Measurements from ENCODE around the gene MRPS24. TPM values are rescaled to one million over a fixed set of nuclear protein-coding genes. Genes with fewer than 3 reads are reported as not detected.
A peak's percentile ranks its signal among the peaks of the same experiment; 100 is the strongest.

Gene MRPS24
- total RNA-seq (ENCODE audit: low replicate concordance): 54.6 and 60.6 TPM in 2 replicates

DNA sequence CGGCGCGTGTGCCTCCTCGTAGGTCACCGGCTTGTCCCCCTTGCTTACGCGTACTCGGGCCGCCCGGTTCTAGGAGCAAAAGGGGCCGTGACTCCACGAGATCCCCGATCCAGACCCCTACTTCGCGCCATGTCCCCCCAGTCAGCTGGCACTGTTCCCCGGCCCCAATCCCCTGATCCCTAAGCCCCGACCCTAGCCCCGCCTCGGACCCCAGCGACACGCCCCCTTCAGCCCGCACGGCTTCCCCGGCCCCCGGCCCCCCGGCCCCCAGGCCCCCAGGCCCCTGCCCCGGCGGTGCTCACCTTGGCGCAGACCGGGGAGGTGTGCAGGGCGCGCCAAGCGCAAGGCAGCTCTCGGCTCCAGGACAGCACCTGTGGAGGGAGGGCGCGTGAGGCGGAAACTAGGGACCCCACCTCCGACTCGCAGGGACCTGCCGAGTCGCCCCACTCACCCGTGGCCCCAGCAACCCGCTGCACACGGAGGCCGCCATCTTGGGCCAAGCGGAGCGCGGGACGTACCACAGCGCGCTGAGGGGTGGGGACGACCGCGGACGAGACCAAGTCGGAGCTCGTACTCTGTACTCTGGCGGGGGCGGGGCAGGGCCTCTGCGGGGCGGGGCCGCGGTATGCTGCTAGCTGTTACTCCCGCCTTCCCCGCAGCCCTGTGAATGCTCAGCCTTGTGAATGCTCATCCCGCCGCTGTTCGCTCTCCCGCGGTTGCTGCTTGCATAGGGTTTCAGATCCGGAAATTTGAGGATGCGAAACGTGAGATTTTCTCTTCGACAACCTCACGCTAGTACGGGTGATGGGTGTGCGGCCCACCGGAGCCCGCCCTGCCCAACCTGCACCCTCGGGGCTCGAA is at the start of gene MRPS24:
TSS of gene MRPS24 (minus strand) at position 512 of the 861 bp plus-strand sequence. CDS start at position 490, 22 bp downstream.
- H3K9me3 ChIP-seq (ENCODE audit: low read depth): no peaks in the 10 kb centered on the region
- H3K4me3 ChIP-seq: peak within 1 kb of the TSS; percentile 71
- no peak within 1 kb of the TSS for H3K27ac ChIP-seq
- H3K36me3 ChIP-seq: no peaks in the 10 kb centered on the region
- H3K9me3 Mint-ChIP-seq: no peaks in the 10 kb centered on the region
- peak within 1 kb of the TSS; percentile 95 for H3K27ac Mint-ChIP-seq
- H3K27me3 Mint-ChIP-seq (ENCODE audit: insufficient read depth, low read depth): peaks cover 12% of the 10 kb centered on the region
- peak within 1 kb of the TSS; percentile 86 for H2AFZ ChIP-seq (replicated peaks)
- peak within 1 kb of the TSS; percentile 76 for H3K4me2 ChIP-seq
- H4K20me1 ChIP-seq (ENCODE audit: low read depth): no peaks in the 10 kb centered on the region
- H3K9ac ChIP-seq: peak within 1 kb of the TSS; percentile 56
- peaks cover 6% of the 10 kb centered on the region for H3K27me3 ChIP-seq
- H3K4me1 Mint-ChIP-seq: peaks cover 21% of the 10 kb centered on the region
- H3K4me1 ChIP-seq: peaks cover 4% of the 10 kb centered on the region
- peaks cover 8% of the 10 kb centered on the region for H3F3A ChIP-seq (ENCODE audit: low read depth)
- H3K79me2 ChIP-seq (ENCODE audit: low read depth): no peaks in the 10 kb centered on the region
- TF ChIP-seq, protein P1, sequence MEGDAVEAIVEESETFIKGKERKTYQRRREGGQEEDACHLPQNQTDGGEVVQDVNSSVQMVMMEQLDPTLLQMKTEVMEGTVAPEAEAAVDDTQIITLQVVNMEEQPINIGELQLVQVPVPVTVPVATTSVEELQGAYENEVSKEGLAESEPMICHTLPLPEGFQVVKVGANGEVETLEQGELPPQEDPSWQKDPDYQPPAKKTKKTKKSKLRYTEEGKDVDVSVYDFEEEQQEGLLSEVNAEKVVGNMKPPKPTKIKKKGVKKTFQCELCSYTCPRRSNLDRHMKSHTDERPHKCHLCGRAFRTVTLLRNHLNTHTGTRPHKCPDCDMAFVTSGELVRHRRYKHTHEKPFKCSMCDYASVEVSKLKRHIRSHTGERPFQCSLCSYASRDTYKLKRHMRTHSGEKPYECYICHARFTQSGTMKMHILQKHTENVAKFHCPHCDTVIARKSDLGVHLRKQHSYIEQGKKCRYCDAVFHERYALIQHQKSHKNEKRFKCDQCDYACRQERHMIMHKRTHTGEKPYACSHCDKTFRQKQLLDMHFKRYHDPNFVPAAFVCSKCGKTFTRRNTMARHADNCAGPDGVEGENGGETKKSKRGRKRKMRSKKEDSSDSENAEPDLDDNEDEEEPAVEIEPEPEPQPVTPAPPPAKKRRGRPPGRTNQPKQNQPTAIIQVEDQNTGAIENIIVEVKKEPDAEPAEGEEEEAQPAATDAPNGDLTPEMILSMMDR (IDR thresholded peaks at IDR 0.05): no peak
- TF ChIP-seq EZH2phosphoT487 (IDR thresholded peaks at IDR 0.05) (no peak), EZH2 (IDR thresholded peaks at IDR 0.05) (no peak)
- H3K4me3 Mint-ChIP-seq: peak within 1 kb of the TSS; percentile 84
- H3K36me3 Mint-ChIP-seq: peaks cover 16% of the 10 kb centered on the region
- DNase-seq (ENCODE audit: low spot score): peak; percentile 98

DNA sequence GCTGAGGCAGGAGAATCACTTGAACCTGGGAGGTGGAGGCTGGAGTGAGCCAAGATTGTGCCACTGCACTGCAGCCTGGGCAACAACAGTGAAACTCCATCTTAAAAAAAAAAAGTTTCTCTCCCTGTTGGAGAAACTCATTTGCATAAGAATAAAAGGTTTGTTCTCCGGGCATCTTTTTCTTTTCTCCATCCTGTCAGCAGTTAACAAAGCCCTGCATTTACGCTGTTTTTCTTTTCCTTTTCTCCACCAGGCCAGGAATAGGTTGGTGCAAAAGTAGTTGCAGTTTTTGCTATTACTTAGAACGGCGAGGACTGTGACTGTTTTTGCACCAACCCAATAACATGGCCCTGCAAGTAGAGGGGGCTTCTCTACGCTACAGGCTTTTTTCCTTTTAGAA is 46.6 kb upstream of the MRPS24 start:
- TF ChIP-seq, protein P1 (IDR thresholded peaks at IDR 0.05): no peak
- no peak for TF ChIP-seq EZH2 (IDR thresholded peaks at IDR 0.05)
- no peak for TF ChIP-seq EZH2phosphoT487 (IDR thresholded peaks at IDR 0.05)
- H3K36me3 ChIP-seq: no peaks in the 10 kb centered on the region
- Mint-ChIP-seq H3K36me3 (peaks cover 2% of the 10 kb centered on the region), H3K4me1 (peaks cover 7% of the 10 kb centered on the region), H3K4me3 (no peak overlapping the region), H3K27ac (no peak overlapping the region), H3K27me3 (ENCODE audit: insufficient read depth, low read depth) (peaks cover 5% of the 10 kb centered on the region), H3K9me3 (peaks cover 15% of the 10 kb centered on the region)
- H3K4me3 ChIP-seq: no peak overlapping the region
- H3K79me2 ChIP-seq (ENCODE audit: low read depth): no peaks in the 10 kb centered on the region
- no peaks in the 10 kb centered on the region for H3K27me3 ChIP-seq
- H3K4me1 ChIP-seq: no peaks in the 10 kb centered on the region
- no peaks in the 10 kb centered on the region for H4K20me1 ChIP-seq (ENCODE audit: low read depth)
- H3K9ac ChIP-seq: no peak overlapping the region
- H3K9me3 ChIP-seq (ENCODE audit: low read depth): no peaks in the 10 kb centered on the region
- H3K27ac ChIP-seq: no peak overlapping the region
- H3K4me2 ChIP-seq: no peak overlapping the region
- H3F3A ChIP-seq (ENCODE audit: low read depth): no peaks in the 10 kb centered on the region
- H2AFZ ChIP-seq (replicated peaks): no peak overlapping the region
- peak; percentile 11 for DNase-seq (ENCODE audit: low spot score)

DNA sequence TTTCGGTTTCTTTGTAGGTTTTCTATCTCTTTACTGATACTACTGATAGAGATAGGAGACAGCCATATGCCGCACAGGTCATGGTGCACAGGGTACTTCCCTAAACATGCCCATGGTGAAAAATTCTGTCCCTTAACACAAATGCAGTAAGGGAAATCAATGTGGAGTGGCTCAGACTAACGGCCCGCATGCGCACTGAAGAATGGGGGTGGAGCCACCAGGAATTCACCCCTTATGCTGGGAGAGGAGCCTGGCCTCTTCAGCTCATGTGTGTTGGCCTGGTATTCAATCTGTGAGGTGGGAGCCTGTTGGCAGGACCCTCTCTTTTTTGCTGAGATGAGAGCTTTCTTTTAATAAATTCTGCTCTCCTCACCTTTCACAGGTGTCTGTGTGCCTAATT is 45.5 kb upstream of the MRPS24 start:
- H3K27ac Mint-ChIP-seq: no peak overlapping the region
- no peak overlapping the region for H2AFZ ChIP-seq (replicated peaks)
- peaks cover 5% of the 10 kb centered on the region for H3K27me3 Mint-ChIP-seq (ENCODE audit: insufficient read depth, low read depth)
- peaks cover 15% of the 10 kb centered on the region for H3K9me3 Mint-ChIP-seq
- H4K20me1 ChIP-seq (ENCODE audit: low read depth): no peaks in the 10 kb centered on the region
- H3K36me3 ChIP-seq: no peaks in the 10 kb centered on the region
- H3K4me2 ChIP-seq: no peak overlapping the region
- no peaks in the 10 kb centered on the region for H3K27me3 ChIP-seq
- TF ChIP-seq EZH2 (IDR thresholded peaks at IDR 0.05) (no peak), EZH2phosphoT487 (IDR thresholded peaks at IDR 0.05) (no peak)
- TF ChIP-seq, protein P1 (IDR thresholded peaks at IDR 0.05): no peak
- peaks cover 2% of the 10 kb centered on the region for H3K36me3 Mint-ChIP-seq
- peaks cover 7% of the 10 kb centered on the region for H3K4me1 Mint-ChIP-seq
- no peak overlapping the region for H3K4me3 Mint-ChIP-seq
- H3K27ac ChIP-seq: no peak overlapping the region
- no peaks in the 10 kb centered on the region for H3K4me1 ChIP-seq
- no peaks in the 10 kb centered on the region for H3F3A ChIP-seq (ENCODE audit: low read depth)
- no peaks in the 10 kb centered on the region for H3K9me3 ChIP-seq (ENCODE audit: low read depth)
- H3K4me3 ChIP-seq: no peak overlapping the region
- no peaks in the 10 kb centered on the region for H3K79me2 ChIP-seq (ENCODE audit: low read depth)
- no peak for DNase-seq (ENCODE audit: low spot score)
- H3K9ac ChIP-seq: no peak overlapping the region

Data from neural progenitor cell (in vitro differentiated cells).